HG03066 (cell line): Measurements from ENCODE around the gene MAP3K5.

Experiments
- ATAC-seq: cut with Tn5 transposase; IDR thresholded peaks from one replicate; pipeline ENCODE4 v1.9.1; 2021; ENCODE audit warnings: low read depth; ENCODE audit not compliant: unreplicated experiment

The MAP3K5 gene

GRCh38 chr6:136550330-136551071 lies 241.8 kb downstream of the MAP3K5 start, which contains the start of gene MAP7:
TSS of gene MAP7 (minus strand) at chr6:136550422. CDS start at chr6:136550408, 14 bp downstream.
- ATAC-seq, result peak; percentile 69

- peak; percentile 53 for ATAC-seq
These were observed 242.3 kb downstream of the MAP3K5 start for GRCh38 chr6:136550045-136550329.

GRCh38 chr6:136549300-136550044 lies 242.8 kb downstream of the MAP3K5 start:
- ATAC-seq, result peak; percentile 11

DNA sequence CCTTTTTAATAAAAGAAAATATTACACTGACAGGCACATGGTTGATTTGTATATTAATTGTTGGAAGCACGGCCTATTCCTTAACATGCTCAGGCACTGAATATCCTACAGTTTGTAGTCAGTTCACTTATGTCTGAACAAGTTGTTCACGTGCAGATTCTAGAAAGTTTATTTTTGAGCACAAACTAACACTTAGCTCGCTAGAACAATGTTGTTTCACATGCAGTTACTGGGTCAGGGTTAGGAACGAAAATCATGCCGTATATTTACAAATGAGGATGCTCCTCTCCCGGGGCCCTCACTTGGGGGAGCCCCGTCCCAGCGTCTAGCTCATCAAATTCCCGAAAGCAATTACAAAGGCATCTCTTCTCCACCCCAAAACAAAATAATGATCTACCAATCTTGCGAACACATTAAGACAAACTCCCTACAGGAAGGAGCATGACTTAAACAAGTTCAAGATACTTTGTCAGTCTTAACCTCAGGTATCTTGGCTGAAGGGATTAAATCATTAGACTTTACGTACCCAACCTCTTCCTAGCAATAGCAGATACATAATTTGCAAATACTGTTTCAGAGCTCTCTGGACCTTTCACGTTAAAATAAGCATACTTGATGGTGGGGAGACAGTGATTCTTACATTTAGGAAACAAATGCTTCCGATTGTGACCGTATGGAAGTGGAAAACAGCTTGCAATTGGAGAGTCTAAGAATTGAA lies 243.5 kb downstream of the MAP3K5 start:
- ATAC-seq, result no peak

- no peak for ATAC-seq
These were observed 244.4 kb downstream of the MAP3K5 start for GRCh38 chr6:136547871-136548270.

DNA sequence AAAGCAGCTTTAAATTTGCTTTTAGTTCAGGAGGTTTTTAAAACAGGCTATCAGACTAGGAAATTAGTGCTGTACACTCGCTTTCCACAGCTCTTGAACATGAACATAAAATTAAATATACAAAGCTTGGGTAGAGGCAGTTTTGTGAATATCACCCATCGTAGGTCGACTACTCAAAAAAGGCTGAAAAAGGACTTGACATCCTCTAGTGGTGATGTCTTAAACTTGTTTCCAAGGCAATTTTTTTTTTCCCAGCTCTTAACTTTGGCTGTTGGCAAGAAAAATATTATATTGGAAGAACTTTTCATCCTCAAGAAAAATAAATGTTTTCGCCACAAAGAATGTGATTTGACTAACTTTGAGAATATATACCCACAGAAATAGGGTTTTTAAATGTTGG lies 244.9 kb downstream of the MAP3K5 start:
- no peak for ATAC-seq

GRCh38 chr6:136546331-136546730 lies 245.9 kb downstream of the MAP3K5 start:
- ATAC-seq, result no peak

GRCh38 chr6:136544326-136544725 lies 248.0 kb downstream of the MAP3K5 start:
- no peak for ATAC-seq

- no peak for ATAC-seq
These were observed 250.9 kb downstream of the MAP3K5 start for GRCh38 chr6:136541395-136541794.

GRCh38 chr6:136539967-136540652 lies 252.2 kb downstream of the MAP3K5 start:
- ATAC-seq, result no peak

DNA sequence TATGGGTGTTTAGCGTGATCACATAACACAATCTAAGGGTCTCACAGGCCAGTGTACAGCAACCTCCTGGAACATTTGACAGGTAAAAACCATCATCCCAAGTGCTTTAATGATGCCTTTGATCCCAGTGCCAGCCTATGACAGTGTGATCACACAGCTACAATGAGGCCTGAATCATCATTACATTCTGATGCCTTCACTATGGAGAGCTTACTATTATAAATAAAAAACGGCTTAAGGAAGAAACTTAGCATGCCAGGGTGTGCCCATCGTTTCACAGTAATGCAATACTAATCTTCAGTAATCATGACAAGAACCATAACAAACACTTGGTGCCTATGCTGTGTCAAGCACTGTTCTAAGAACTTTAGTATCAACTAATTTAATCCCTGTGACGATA lies 253.4 kb downstream of the MAP3K5 start:
- ATAC-seq, result no peak

GRCh38 chr6:136535880-136536650 lies 256.2 kb downstream of the MAP3K5 start:
- no peak for ATAC-seq

- ATAC-seq, result no peak
These were observed 257.1 kb downstream of the MAP3K5 start for GRCh38 chr6:136535017-136535765.

GRCh38 chr6:136534268-136534667 lies 258.0 kb downstream of the MAP3K5 start:
- no peak for ATAC-seq

DNA sequence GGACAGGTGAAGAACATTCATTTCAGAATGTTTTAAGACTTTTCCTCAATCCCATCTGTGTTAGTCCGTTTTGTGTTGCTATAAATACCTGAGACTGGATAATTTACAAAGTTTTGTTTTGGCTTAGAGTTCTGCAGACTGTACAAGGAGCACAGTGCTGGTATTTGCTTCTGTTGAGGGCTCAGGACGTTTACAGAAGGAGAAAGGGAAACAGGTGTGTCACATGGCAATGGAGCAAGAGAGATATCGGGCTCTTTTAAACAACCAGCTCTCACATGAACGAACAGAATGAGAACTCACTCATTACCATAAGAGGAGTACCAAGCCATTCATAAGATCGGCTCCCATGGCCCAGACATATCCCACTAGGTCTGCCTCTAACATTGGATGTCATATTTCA lies 258.8 kb downstream of the MAP3K5 start:
- ATAC-seq, result no peak

GRCh38 chr6:136532030-136532429 lies 260.2 kb downstream of the MAP3K5 start:
- ATAC-seq, result no peak

GRCh38 chr6:136529710-136530109 lies 262.6 kb downstream of the MAP3K5 start:
- no peak for ATAC-seq

GRCh38 chr6:136528477-136528876 lies 263.8 kb downstream of the MAP3K5 start:
- ATAC-seq, result no peak

- no peak for ATAC-seq
These were observed 264.4 kb downstream of the MAP3K5 start for GRCh38 chr6:136527831-136528230.
